Adipocyte (in vitro differentiated cells): Measurements from ENCODE around the gene LRRC8C.
"Not testable (repeated sequence)": the region's sequence is repeated elsewhere in the genome, so short reads cannot be mapped to it uniquely, and the experiment has no call there.

Source experiments
- DNase-seq: peaks from one replicate; pipeline ENCODE4 v3.0.0-alpha.2; 2015; ENCODE audit warnings: low read depth
- H3K27me3 ChIP-seq: replicated peaks from 2 replicates; pipeline ENCODE4 v1.7.0; 2013; ENCODE audit warnings: mild to moderate bottlenecking, low read length, moderate library complexity; ENCODE audit not compliant: control insufficient read depth, insufficient read depth
- H3K36me3 ChIP-seq: 2 replicates; pipeline ENCODE4 v1.7.0; 2013; ENCODE audit warnings: low read length, mild to moderate bottlenecking, moderate library complexity; ENCODE audit not compliant: control insufficient read depth, insufficient read depth, severe bottlenecking
- H3K4me1 ChIP-seq: 2 replicates; pipeline ENCODE4 v1.7.0; 2013; ENCODE audit warnings: mild to moderate bottlenecking, low read length, moderate library complexity; ENCODE audit not compliant: control insufficient read depth, insufficient read depth
- H3K4me3 ChIP-seq: 2 replicates; pipeline ENCODE4 v1.7.0; 2013; ENCODE audit warnings: mild to moderate bottlenecking, low read length, moderate library complexity
- H3K9ac ChIP-seq: 2 replicates; pipeline ENCODE4 v1.7.0; 2013; ENCODE audit warnings: mild to moderate bottlenecking, low read length, moderate library complexity
- H3K9me3 ChIP-seq: 2 replicates; pipeline ENCODE4 v1.7.0; 2013; ENCODE audit warnings: mild to moderate bottlenecking, low read length, moderate library complexity; ENCODE audit not compliant: control insufficient read depth

The LRRC8C gene

GRCh38 chr1:89632657-89633247 lies at the start of gene LRRC8C:
Gene LRRC8C (plus strand): TSS chr1:89633120. CDS start chr1:89686474, 53,354 bp downstream.
- no peaks in the 10 kb centered on the region for H3K9me3 ChIP-seq
- no peaks in the 10 kb centered on the region for H3K27me3 ChIP-seq
- peak; percentile 92 for DNase-seq

GRCh38 chr1:89584211-89584610 lies 48.7 kb upstream of the LRRC8C start:
- no peaks in the 10 kb centered on the region for H3K9me3 ChIP-seq
- H3K4me3 ChIP-seq: no peak overlapping the region
- H3K36me3 ChIP-seq: peaks cover 52% of the 10 kb centered on the region
- H3K9ac ChIP-seq: no peak overlapping the region
- DNase-seq: no peak
- H3K27me3 ChIP-seq: no peaks in the 10 kb centered on the region
- peaks cover 3% of the 10 kb centered on the region for H3K4me1 ChIP-seq

More at GRCh38 chr1:89632657-89633247, at the start of gene LRRC8C:
- H3K4me3 ChIP-seq: peak within 1 kb of the TSS; percentile 91
- peak within 1 kb of the TSS; percentile 82 for H3K9ac ChIP-seq
- peaks cover 19% of the 10 kb centered on the region for H3K4me1 ChIP-seq
- H3K36me3 ChIP-seq: no peaks in the 10 kb centered on the region

GRCh38 chr1:89584781-89585180 lies 48.1 kb upstream of the LRRC8C start:
- H3K36me3 ChIP-seq: peaks cover 49% of the 10 kb centered on the region
- DNase-seq: no peak

GRCh38 chr1:89587729-89588161 lies 45.2 kb upstream of the LRRC8C start:
- H3K4me3 ChIP-seq: no peak overlapping the region

More at GRCh38 chr1:89584781-89585180, 48.1 kb upstream of the LRRC8C start:
- H3K9me3 ChIP-seq: no peaks in the 10 kb centered on the region
- no peak overlapping the region for H3K9ac ChIP-seq
- no peak overlapping the region for H3K4me3 ChIP-seq
- no peaks in the 10 kb centered on the region for H3K27me3 ChIP-seq
- peaks cover 7% of the 10 kb centered on the region for H3K4me1 ChIP-seq

GRCh38 chr1:89588480-89588879 lies 44.4 kb upstream of the LRRC8C start:
- H3K36me3 ChIP-seq: peaks cover 35% of the 10 kb centered on the region

More at GRCh38 chr1:89587729-89588161, 45.2 kb upstream of the LRRC8C start:
- Histone ChIP-seq H3K9me3 (no peaks in the 10 kb centered on the region), H3K9ac (no peak overlapping the region), H3K27me3 (no peaks in the 10 kb centered on the region), H3K4me1 (peaks cover 21% of the 10 kb centered on the region), H3K36me3 (peaks cover 38% of the 10 kb centered on the region)
- DNase-seq: peak; percentile 53

GRCh38 chr1:89589515-89589914 lies 43.4 kb upstream of the LRRC8C start:
- Histone ChIP-seq H3K27me3 (no peaks in the 10 kb centered on the region), H3K9me3 (no peaks in the 10 kb centered on the region), H3K36me3 (peaks cover 25% of the 10 kb centered on the region), H3K4me1 (peaks cover 21% of the 10 kb centered on the region), H3K4me3 (no peak overlapping the region), H3K9ac (no peak overlapping the region)
- peak; percentile 47 for DNase-seq

More at GRCh38 chr1:89588480-89588879, 44.4 kb upstream of the LRRC8C start:
- no peak for DNase-seq
- Histone ChIP-seq H3K4me1 (peaks cover 21% of the 10 kb centered on the region), H3K9ac (no peak overlapping the region), H3K9me3 (no peaks in the 10 kb centered on the region), H3K27me3 (no peaks in the 10 kb centered on the region), H3K4me3 (no peak overlapping the region)

- H3K9ac ChIP-seq: no peak overlapping the region
- H3K36me3 ChIP-seq: peaks cover 15% of the 10 kb centered on the region
- peaks cover 21% of the 10 kb centered on the region for H3K4me1 ChIP-seq
- no peaks in the 10 kb centered on the region for H3K9me3 ChIP-seq
- no peak overlapping the region for H3K4me3 ChIP-seq
- DNase-seq: peak; percentile 62
- no peaks in the 10 kb centered on the region for H3K27me3 ChIP-seq
These were observed 42.4 kb upstream of the LRRC8C start for GRCh38 chr1:89590341-89591080.

GRCh38 chr1:89592861-89593302 lies 40.0 kb upstream of the LRRC8C start:
- H3K36me3 ChIP-seq, DNase-seq, H3K9me3 ChIP-seq, H3K9ac ChIP-seq, H3K27me3 ChIP-seq, H3K4me3 ChIP-seq: not testable (repeated sequence)
- peaks cover 21% of the 10 kb centered on the region for H3K4me1 ChIP-seq

GRCh38 chr1:89594096-89594740 lies 38.7 kb upstream of the LRRC8C start:
- H3K9me3 ChIP-seq: no peaks in the 10 kb centered on the region
- no peak overlapping the region for H3K9ac ChIP-seq
- peaks cover 18% of the 10 kb centered on the region for H3K4me1 ChIP-seq
- DNase-seq: peak; percentile 71
- H3K27me3 ChIP-seq: no peaks in the 10 kb centered on the region
- H3K36me3 ChIP-seq: peaks cover 8% of the 10 kb centered on the region
- H3K4me3 ChIP-seq: no peak overlapping the region

- peak; percentile 47 for DNase-seq
- H3K9ac ChIP-seq: no peak overlapping the region
- no peaks in the 10 kb centered on the region for H3K4me1 ChIP-seq
- H3K27me3 ChIP-seq: no peaks in the 10 kb centered on the region
- H3K4me3 ChIP-seq: no peak overlapping the region
- H3K36me3 ChIP-seq: peaks cover 8% of the 10 kb centered on the region
- H3K9me3 ChIP-seq: no peaks in the 10 kb centered on the region
These were observed 36.2 kb upstream of the LRRC8C start for GRCh38 chr1:89596698-89597097.
